Stimulated activated CD4-positive, alpha-beta T cell treated with anti-CD3 and anti-CD28 coated beads, Interleukin-4, amount 100 ng/mL, for 24 hours (primary cell): Measurements from ENCODE around the gene TGFB1.
"Not testable (repeated sequence)": the region's sequence is repeated elsewhere in the genome, so short reads cannot be mapped to it uniquely, and the experiment has no call there.

Source experiments
- DNase-seq: peaks from one replicate; pipeline ENCODE4 v3.0.0-alpha.2; 2020

Gene TGFB1

DNA sequence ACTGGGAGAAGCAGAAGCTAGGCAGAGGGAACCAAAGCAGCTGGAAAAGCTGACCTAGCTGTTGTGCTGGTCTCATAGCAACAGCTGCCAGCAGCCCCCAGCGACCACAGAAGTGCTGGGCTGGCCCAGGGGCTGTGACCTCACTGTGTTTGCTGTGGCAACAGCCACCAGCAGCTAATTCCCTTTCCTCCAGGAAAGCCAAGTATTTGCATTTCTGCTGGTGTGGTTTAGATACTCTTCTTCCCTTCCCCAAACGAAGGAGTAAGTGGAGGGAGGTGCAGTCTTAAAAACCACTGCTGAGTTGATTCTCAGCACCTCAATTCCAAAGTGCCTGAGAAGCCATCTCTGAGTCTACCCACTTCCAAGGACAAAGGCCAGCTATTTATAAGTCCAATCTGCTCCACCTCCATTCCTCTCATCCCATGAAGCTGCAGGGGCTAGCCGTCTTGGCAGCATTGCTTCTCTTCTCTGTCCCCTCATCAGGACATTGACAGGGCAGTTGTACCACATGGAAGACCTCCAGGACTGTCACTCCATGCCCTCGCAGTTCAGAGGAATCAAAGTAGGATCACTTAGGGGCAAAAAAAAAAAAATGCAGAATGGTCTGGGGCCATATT, 55.3 kb downstream of the TGFB1 start:
- peak; percentile 44 for DNase-seq

DNA sequence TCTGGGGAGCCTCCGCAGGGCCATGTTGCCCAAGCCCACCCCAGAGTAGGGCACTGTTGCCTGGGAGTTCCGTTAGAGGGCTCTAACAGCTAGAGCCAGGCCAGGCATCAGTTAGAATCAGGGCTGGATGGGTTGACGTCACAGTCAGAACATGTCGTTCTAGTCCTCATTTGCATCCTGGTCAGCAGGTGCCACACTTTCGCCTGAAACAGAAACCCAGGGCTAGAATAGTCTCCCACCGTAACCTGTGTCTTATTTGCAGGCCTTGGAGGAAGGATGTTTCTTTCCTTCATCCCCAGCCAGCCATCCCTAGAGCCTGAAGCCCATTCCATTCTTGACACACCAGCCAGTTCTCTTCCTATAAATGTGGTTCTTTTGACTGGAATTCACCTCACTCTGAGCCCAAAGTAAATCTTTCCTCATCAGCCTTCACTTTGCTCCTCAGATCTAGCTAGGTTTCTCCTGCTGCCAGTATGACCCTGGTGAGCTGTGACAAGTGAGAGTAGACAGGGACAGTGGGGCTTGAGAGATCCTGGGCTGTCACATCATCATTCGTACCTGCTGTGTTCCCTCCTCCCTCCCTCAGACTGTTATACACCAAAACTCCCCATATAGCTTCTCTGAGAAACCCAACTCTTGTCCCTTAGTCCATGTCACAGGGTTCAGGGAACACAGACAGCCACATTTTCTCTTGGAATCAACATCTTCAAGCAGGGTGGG, 55.9 kb downstream of the TGFB1 start:
- DNase-seq, result no peak

DNA sequence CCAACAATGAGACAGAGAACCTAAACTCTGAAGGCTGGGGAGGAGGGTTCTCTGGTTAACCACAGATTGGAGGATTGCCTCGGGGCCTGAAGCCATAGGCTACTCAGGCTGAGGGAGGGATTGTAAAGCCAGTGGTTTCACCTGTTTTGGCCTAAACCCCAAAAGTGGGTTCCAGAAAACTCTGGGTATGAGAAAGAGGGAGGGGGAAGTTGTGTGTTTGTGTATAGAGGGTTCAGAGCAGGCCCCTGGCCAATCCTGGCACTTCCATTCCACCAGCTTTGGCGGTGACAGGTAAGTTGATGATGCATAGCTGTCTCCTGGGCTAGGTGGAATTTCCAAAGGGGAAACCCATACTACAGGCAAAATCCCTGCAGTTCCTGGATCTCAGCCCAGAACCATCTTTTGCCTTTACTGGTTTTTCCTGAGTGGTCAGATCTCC, 57.3 kb downstream of the TGFB1 start:
- no peak for DNase-seq

GRCh38 chr19:41295499-41295898, 58.2 kb downstream of the TGFB1 start:
- no peak for DNase-seq

GRCh38 chr19:41294393-41294792, 59.3 kb downstream of the TGFB1 start:
- no peak for DNase-seq

DNA sequence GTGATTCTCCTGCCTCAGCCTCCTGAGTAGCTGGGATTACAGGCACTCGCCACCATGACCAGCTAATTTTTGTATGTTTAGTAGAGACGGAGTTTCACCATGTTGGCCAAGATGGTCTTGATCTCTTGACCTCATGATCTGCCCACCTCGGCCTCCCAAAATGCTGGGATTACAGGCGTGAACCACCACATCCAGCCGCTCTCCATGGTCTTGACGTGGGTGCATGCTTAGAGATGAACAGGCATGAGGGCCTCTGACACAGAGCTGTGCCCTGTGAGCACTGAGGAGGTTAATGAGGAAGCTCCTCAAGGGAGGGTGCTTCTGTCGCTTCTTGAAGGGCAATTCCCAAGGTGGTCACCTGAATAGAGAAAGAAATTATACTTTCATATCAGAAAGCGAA, 63.9 kb downstream of the TGFB1 start:
- not testable (repeated sequence) for DNase-seq

- DNase-seq, result no peak
These were observed 64.8 kb downstream of the TGFB1 start for GRCh38 chr19:41288673-41289530.
